22Rv1 (cell line): ENCODE results near the gene NELL2.

ENCODE experiments used
- ZFX ChIP-seq: fragments of 450-650 bp; IDR thresholded peaks from 2 replicates; pipeline ENCODE4 v1.6.1; 2017; ENCODE audit warnings: antibody characterized with exemption, borderline replicate concordance
- TF ChIP-seq, protein P1 (sequence below): fragments of 450-650 bp; IDR thresholded peaks from 2 replicates; pipeline ENCODE4 v1.5.1; 2017; ENCODE audit warnings: mild to moderate bottlenecking

DNA sequence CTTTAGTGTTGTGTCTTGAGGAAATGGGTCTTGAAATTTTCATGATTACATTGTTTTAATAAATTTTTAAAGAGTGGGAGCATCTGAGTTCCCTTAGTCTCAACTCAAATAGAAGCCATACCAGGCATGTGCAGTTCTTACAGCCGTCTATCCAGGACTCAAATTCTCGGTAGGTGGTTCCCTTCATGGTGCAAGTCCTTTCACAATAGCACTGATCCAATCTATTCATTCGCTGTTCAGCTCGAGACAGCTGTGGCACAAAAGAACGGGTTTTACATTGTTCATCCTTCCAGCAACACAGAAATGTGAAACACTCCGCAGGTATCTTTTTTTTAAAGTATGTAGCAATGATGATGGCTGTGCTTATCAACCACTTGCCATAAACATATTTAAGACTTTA is 100.2 kb downstream of the NELL2 start:
- TF ChIP-seq, protein P1, sequence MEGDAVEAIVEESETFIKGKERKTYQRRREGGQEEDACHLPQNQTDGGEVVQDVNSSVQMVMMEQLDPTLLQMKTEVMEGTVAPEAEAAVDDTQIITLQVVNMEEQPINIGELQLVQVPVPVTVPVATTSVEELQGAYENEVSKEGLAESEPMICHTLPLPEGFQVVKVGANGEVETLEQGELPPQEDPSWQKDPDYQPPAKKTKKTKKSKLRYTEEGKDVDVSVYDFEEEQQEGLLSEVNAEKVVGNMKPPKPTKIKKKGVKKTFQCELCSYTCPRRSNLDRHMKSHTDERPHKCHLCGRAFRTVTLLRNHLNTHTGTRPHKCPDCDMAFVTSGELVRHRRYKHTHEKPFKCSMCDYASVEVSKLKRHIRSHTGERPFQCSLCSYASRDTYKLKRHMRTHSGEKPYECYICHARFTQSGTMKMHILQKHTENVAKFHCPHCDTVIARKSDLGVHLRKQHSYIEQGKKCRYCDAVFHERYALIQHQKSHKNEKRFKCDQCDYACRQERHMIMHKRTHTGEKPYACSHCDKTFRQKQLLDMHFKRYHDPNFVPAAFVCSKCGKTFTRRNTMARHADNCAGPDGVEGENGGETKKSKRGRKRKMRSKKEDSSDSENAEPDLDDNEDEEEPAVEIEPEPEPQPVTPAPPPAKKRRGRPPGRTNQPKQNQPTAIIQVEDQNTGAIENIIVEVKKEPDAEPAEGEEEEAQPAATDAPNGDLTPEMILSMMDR: no peak
- no peak for TF ChIP-seq ZFX
